Tibial artery (tissue), 4 donors: ENCODE measurements around the gene THPO.

ENCODE experiments used
- DNase-seq, 2 donors: peaks; one replicate each; pipeline ENCODE4 v3.0.0-alpha.2; 2019
- H3K27ac ChIP-seq, 2 donors: fragments of 200-600 bp; sonication (generic) in 1 of 2; 1 replicate in 1 of 2; 2 replicates in 1 of 2; pipeline ENCODE4 v1.5.1; 2018 to 2019; ENCODE audit warnings: mild to moderate bottlenecking in 1 of 2
- H3K27me3 ChIP-seq, 2 donors: fragments of 200-600 bp; sonication (generic) in 1 of 2; one replicate each; pipeline versions ENCODE4 v1.5.1 to v1.6.0; 2016 to 2019
- H3K36me3 ChIP-seq, 3 donors: fragments of 200-600 bp; sonication (generic) in 2 of 3; one replicate each; pipeline ENCODE4 v1.5.1; 2016 to 2019; ENCODE audit warnings: mild to moderate bottlenecking in 2 of 3
- H3K4me1 ChIP-seq, 4 donors: fragments of 200-600 bp; sonication (generic) in 2 of 4; 1 replicate in 3 of 4; 2 replicates in 1 of 4; pipeline ENCODE4 v1.5.1; 2016 to 2019
- H3K4me3 ChIP-seq, 2 donors: fragments of 200-600 bp; sonication (generic) in 1 of 2; 1 replicate in 1 of 2; 2 replicates in 1 of 2; pipeline ENCODE4 v1.5.1; 2018 to 2019; ENCODE audit warnings: mild to moderate bottlenecking in 2 of 2
- H3K9me3 ChIP-seq, 3 donors: fragments of 200-600 bp; sonication (generic) in 1 of 3; one replicate each; pipeline ENCODE4 v1.5.1; 2016 to 2019
- intact Hi-C: fragments of 100-400 bp; cut with DNase I; formaldehyde crosslinking; loops from one replicate; pipeline ENCODE4 v1.15.0; 2023; ENCODE audit warnings: low total_unique reads
- TF ChIP-seq, protein P1 (sequence below), 2 experiments: fragments of 200-600 bp in 1 of 2; fragments of 450-650 bp in 1 of 2; IDR thresholded peaks; one replicate each; pipeline ENCODE4 v1.5.1; 2017 to 2019; ENCODE audit warnings: antibody characterized with exemption in 2 of 2, mild to moderate bottlenecking in 1 of 2, moderate library complexity in 1 of 2

The THPO gene

DNA sequence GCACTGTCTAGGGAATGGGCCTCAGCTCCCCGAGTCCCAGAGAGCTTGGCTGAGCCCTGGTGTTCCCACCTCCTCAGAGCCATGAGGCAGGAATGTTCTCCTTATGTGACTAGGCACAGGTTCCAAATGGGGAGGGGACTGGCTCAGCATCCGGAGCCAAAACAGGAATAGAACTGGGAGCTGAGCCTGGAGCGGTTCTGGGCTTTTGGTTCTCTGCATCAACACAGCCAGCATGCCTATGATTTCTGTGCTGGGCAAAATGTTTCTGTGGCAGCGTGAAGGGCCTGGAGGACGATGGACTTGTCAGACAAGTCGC lies 40.6 kb downstream of the THPO start, which contains the start of gene FAM131A:
Gene FAM131A, plus strand, starts transcription at position 202 of the 316 bp plus-strand sequence. Its CDS starts 31 bp downstream, at position 233.
- DNase-seq, result peak; percentile 86 to 95
- H3K27ac ChIP-seq, result peak within 1 kb of the TSS; percentile 97 to 98
- peak within 1 kb of the TSS; percentile 90 to 94 for H3K4me3 ChIP-seq
- peaks cover 29 to 42% (median 40%) of the 10 kb centered on the region in 3 donors for H3K36me3 ChIP-seq
- no peaks in the 10 kb centered on the region for H3K27me3 ChIP-seq
- no peaks in the 10 kb centered on the region for H3K9me3 ChIP-seq
- peaks cover 0 to 39% (median 27%) of the 10 kb centered on the region in 4 donors for H3K4me1 ChIP-seq
- TF ChIP-seq, protein P1, sequence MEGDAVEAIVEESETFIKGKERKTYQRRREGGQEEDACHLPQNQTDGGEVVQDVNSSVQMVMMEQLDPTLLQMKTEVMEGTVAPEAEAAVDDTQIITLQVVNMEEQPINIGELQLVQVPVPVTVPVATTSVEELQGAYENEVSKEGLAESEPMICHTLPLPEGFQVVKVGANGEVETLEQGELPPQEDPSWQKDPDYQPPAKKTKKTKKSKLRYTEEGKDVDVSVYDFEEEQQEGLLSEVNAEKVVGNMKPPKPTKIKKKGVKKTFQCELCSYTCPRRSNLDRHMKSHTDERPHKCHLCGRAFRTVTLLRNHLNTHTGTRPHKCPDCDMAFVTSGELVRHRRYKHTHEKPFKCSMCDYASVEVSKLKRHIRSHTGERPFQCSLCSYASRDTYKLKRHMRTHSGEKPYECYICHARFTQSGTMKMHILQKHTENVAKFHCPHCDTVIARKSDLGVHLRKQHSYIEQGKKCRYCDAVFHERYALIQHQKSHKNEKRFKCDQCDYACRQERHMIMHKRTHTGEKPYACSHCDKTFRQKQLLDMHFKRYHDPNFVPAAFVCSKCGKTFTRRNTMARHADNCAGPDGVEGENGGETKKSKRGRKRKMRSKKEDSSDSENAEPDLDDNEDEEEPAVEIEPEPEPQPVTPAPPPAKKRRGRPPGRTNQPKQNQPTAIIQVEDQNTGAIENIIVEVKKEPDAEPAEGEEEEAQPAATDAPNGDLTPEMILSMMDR (IDR thresholded peaks at IDR 0.05), result peak in 1 of 2 experiments; percentile 28
- intact Hi-C loops, result loop anchor here (2.0 kb wide), 1 partner anchor 25 kb away; no protein-coding TSS in a partner anchor

DNA sequence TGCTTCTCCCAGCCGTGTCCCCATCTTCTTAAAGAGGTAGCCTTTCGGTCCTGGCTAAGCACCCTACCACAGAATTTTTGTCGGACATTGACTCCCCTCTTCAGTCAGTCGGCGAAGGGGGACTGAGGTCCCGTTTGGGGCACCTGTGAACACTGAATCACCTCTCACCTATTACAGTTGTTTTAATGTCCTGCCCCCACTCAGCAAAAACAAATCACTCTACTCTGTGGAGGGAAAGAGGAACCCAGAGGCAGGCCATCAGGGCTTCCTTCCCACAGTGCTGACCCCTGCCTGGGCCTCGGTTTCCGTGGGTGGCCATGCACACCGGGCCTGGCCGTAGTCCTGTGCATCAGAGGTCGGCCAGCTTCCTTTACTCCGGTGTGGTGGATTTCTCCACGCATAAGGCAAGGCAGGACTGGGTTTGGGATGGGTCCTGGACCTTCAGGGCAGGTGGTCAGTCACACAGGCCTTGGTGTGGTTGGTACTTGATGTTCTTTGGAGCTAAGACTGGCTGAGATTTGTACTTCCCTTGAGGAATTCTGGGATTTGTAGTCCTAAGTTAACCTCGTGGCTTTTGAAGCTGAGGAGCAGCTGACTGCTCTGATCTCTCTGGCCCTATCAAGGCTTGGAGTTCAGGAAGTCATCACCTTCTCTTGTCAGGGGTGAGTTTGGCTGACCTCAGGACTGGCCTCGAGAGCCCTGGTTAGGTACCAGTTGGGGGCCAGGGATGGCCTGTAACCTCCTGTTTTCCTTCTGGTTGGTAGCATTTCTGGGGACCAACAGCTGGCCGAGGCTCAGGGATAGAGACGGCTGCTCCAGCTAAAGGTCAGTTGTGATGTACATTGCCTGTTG lies 41.2 kb downstream of the THPO start:
- DNase-seq, result peak; percentile 35 to 77
- Histone ChIP-seq H3K27ac (peak overlapping the region; percentile 97 to 98), H3K9me3 (no peaks in the 10 kb centered on the region), H3K4me1 (peaks cover 0 to 39% (median 27%) of the 10 kb centered on the region in 4 donors), H3K27me3 (no peaks in the 10 kb centered on the region), H3K4me3 (peak overlapping the region; percentile 90 to 94), H3K36me3 (peaks cover 29 to 42% (median 40%) of the 10 kb centered on the region in 3 donors)
- intact Hi-C loops, result loop anchor here (1.0 to 2.0 kb wide), 2 partner anchors 21 to 26 kb away; no protein-coding TSS in a partner anchor
- TF ChIP-seq, protein P1 (IDR thresholded peaks at IDR 0.05), result no peak

DNA sequence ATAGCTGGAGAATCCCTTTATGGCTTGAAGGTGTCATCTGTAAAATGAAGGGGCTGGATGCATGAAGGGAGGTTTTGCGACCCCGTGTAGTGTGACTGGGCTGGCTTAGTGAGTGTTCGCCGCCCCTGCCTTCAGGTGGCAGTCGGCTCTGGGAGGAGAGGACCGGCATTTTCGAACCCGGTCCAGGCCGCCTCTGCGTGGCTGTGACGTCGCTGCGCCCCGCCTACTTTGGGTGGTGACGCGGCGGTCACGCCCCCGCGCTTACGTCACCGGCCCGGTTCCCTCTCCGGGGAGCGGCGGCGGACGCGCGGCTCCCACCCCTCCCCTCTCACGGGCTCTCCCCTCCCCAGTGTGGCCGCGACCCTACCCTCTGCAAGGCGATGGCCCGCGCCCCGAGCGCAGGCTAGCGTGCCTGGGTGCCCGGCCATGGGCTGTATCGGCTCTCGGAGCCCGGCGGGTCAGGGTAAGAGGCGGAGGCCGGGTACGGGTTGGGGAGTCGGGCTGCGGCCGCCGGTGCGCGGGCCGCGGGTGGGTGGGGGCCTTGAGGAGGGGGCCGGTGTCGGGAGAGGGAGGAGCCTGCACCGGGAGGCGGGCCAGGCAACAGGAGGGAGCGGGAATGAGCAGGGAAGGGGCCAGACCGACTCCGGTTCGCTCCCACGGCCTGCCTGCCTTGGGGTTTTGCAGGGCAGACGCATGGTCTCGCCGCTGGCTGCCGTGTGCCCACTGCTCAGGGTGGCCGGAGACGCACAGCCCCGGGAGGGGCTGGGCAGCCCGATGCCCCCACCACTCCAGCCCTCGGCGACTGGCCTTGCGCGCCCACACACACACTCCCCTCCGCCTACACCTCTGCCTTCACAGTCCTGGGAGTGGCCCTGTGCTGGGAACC lies 42.1 kb downstream of the THPO start:
- peak; percentile 79 to 92 for DNase-seq
- Histone ChIP-seq H3K27me3 (no peaks in the 10 kb centered on the region), H3K4me1 (peaks cover 0 to 39% (median 27%) of the 10 kb centered on the region in 4 donors), H3K4me3 (peak overlapping the region; percentile 90 to 94), H3K27ac (peak overlapping the region; percentile 97 to 98), H3K9me3 (no peaks in the 10 kb centered on the region), H3K36me3 (peaks cover 32 to 44% (median 44%) of the 10 kb centered on the region in 3 donors)
- intact Hi-C loops, result loop anchor here (1.0 to 2.0 kb wide), 2 partner anchors 21 to 27 kb away; no protein-coding TSS in a partner anchor
- TF ChIP-seq, protein P1 (IDR thresholded peaks at IDR 0.05), result no peak

- TF ChIP-seq, protein P1 (IDR thresholded peaks at IDR 0.05), result no peak
- Histone ChIP-seq H3K27me3 (no peaks in the 10 kb centered on the region), H3K4me3 (peak overlapping the region; percentile 90 to 94), H3K9me3 (no peaks in the 10 kb centered on the region), H3K36me3 (peaks cover 39 to 50% (median 49%) of the 10 kb centered on the region in 3 donors), H3K27ac (peak overlapping the region; percentile 97 to 98), H3K4me1 (peaks cover 0 to 39% (median 27%) of the 10 kb centered on the region in 4 donors)
- intact Hi-C loops, result no loop called here
- no peak for DNase-seq
Measured at GRCh38 chr3:184335291-184335660, 42.7 kb downstream of the THPO start.

DNA sequence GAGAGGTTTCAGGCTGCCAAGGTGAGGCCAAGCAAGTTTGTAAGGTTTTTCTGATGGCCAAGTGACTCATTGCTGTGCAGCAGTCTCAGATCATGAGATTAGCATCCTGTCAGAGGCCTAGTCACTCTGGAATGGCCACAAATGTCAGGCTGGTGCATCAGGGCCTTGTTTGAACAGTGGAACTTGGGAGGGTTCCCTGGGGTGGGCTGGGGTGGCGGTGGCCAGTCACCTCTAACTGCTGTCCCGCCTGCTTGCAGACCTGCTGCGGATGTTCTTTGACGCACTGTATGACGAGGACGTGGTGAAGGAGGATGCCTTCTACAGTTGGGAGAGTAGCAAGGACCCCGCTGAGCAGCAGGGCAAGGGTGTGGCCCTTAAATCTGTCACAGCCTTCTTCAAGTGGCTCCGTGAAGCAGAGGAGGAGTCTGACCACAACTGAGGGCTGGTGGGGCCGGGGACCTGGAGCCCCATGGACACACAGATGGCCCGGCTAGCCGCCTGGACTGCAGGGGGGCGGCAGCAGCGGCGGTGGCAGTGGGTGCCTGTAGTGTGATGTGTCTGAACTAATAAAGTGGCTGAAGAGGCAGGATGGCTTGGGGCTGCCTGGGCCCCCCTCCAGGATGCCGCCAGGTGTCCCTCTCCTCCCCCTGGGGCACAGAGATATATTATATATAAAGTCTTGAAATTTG lies 43.4 kb downstream of the THPO start:
- Histone ChIP-seq H3K4me3 (no peak overlapping the region), H3K4me1 (peaks cover 0 to 35% (median 25%) of the 10 kb centered on the region in 4 donors), H3K27ac (peak overlapping the region; percentile 97 to 98), H3K9me3 (no peaks in the 10 kb centered on the region), H3K27me3 (no peaks in the 10 kb centered on the region), H3K36me3 (peaks cover 45 to 57% (median 56%) of the 10 kb centered on the region in 3 donors)
- TF ChIP-seq, protein P1 (IDR thresholded peaks at IDR 0.05), result no peak
- no peak for DNase-seq
- intact Hi-C loops, result no loop called here
